HT1080 (cell line): ENCODE results near the gene ELL2. TPM values are rescaled to one million over a fixed set of nuclear protein-coding genes. Genes with fewer than 3 reads are reported as not detected.
"Not testable (repeated sequence)": the region's sequence is repeated elsewhere in the genome, so short reads cannot be mapped to it uniquely, and the experiment has no call there.

Source experiments
- DNase-seq: peaks from one replicate; pipeline ENCODE4 v3.0.0-alpha.2; 2015; ENCODE audit warnings: low read depth
- total RNA-seq: library from RNA; depleted of rRNA; stranded (reverse); fragments of >200 nt; shearing (Covaris generic); gene quantifications from 2 replicates; pipeline ENCODE4 v1.2.3, GENCODE V29; 2014

ELL2 gene
- total RNA-seq, 1 experiment from 2014 or later: 61.1 TPM

GRCh38 chr5:95909738-95910137, 51.9 kb downstream of the ELL2 start:
- no peak for DNase-seq

GRCh38 chr5:95908799-95909198, 52.9 kb downstream of the ELL2 start:
- no peak for DNase-seq

- no peak for DNase-seq
Observed at GRCh38 chr5:95907740-95908706, 53.6 kb downstream of the ELL2 start.

GRCh38 chr5:95907067-95907705, 54.5 kb downstream of the ELL2 start:
- DNase-seq: no peak

- not testable (repeated sequence) for DNase-seq
Observed at GRCh38 chr5:95906398-95906797, 55.3 kb downstream of the ELL2 start.

- DNase-seq: no peak
Observed at GRCh38 chr5:95904827-95905226, 56.8 kb downstream of the ELL2 start.

- DNase-seq: no peak
Observed at GRCh38 chr5:95903838-95904237, 57.8 kb downstream of the ELL2 start.

GRCh38 chr5:95901676-95902627, 59.7 kb downstream of the ELL2 start:
- peak; percentile 88 for DNase-seq

GRCh38 chr5:95900383-95900958, 61.2 kb downstream of the ELL2 start:
- no peak for DNase-seq

GRCh38 chr5:95899829-95900228, 61.8 kb downstream of the ELL2 start:
- no peak for DNase-seq

GRCh38 chr5:95899006-95899405, 62.6 kb downstream of the ELL2 start:
- DNase-seq: no peak

GRCh38 chr5:95895771-95896170, 65.9 kb downstream of the ELL2 start:
- no peak for DNase-seq

- DNase-seq: no peak
Observed at GRCh38 chr5:95895251-95895650, 66.4 kb downstream of the ELL2 start.

- DNase-seq: peak; percentile 40
Observed at GRCh38 chr5:95892784-95893354, 68.8 kb downstream of the ELL2 start.

- DNase-seq: no peak
Observed at GRCh38 chr5:95891499-95891898, 70.2 kb downstream of the ELL2 start.

GRCh38 chr5:95889076-95889475, 72.6 kb downstream of the ELL2 start:
- DNase-seq: no peak

GRCh38 chr5:95887977-95888376, 73.7 kb downstream of the ELL2 start:
- no peak for DNase-seq

GRCh38 chr5:95886340-95887044, 75.2 kb downstream of the ELL2 start:
- DNase-seq: no peak

- DNase-seq: no peak
Observed at GRCh38 chr5:95884511-95884910, 77.1 kb downstream of the ELL2 start.

- DNase-seq: peak; percentile 34
Observed at GRCh38 chr5:95884017-95884325, 77.7 kb downstream of the ELL2 start.
